ENCODE data around the gene EXOC6.
"Not testable (repeated sequence)": the region's sequence is repeated elsewhere in the genome, so short reads cannot be mapped to it uniquely, and the experiment has no call there.

EXOC6 gene

GRCh38 chr10:93083743-93084539, 235.6 kb downstream of the EXOC6 start:
- no peak for DNase-seq

DNA sequence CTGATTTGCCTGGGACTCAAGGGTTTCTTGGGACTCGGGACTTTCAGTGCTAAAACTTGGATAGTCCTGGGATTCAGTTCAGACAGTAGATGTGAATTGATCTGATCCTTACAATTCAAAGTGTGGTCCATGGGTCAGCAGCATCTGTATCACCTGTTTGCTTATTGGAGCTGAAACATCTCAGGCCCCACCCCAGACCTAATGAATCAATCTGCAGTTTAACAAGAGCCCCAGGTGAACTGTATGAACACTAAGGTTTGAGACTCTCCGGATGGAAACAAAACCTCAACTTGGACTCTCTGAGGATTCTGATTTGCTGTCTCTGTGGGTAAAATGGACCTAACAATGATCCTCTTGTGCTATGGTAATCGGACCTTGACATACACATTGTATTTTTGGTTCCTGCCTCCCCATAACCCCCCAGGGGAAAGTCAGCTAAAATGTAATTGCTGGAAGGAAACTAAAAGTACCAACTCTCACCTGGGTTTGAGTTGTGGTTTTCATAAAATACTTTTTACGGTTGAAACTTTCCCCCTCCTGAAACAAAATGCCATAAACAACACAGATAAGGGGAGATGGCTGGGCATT, 237.0 kb downstream of the EXOC6 start:
- no peak for DNase-seq

DNA sequence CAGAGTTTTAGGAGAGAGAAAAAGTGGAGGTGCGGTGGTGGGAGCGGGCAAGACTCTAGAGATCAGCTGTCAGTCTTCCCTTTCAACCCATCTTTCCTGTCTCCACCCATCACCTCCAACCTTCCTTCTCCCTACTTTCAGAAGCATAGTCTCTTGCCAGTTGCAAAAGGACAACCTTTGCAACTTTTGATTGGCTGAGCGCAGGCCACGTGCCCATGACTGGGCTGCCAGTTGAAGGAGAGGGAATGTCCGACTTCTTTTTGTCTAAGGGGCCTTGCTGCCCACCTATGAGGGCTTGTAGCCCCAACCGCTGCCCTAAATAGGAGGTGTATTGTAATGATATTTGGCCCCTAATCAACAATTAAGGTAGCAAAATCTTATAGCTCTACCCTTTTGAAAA, 238.0 kb downstream of the EXOC6 start:
- DNase-seq, result no peak

- no peak for DNase-seq
These were observed 239.5 kb downstream of the EXOC6 start for GRCh38 chr10:93087846-93088245.

DNA sequence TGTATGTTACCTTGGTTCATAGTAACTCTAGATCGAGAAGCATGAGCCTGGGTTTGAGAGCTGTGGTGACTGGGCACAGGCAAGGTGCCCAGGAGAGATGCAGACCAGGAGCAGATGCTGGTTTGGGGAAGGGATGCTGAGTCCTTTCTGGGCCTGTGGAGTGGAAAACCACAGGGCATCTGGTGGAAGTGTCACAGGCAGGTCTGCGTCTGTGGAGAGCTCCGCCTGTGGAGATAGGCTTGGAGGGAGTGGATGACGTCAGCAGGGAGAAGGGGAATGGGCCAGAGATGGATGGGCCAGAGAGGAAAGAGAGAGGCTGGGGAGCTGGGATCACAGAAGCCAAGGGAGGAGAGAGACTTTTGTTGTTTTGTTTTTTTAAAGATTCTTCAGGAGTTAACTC, 240.1 kb downstream of the EXOC6 start:
- DNase-seq, result no peak

DNA sequence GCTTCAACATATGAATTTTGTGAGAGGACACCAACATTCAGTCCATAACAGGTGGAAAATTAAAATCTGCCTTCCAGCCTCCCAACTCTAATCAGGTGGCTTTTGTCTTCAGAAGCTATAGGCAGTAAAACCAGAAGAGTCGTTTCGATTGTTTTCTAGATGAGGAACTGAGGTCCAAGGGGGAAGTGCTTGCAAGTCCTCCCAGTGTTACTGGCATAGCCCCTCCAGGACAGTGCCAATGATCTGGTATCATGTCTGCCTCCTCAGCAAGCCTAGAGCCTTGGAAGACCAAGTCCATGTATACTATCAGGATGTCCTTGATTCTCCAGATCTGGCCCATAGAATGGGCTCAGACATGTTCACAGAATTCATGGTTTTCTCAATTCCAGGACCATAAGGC, 242.3 kb downstream of the EXOC6 start:
- DNase-seq, result no peak

DNA sequence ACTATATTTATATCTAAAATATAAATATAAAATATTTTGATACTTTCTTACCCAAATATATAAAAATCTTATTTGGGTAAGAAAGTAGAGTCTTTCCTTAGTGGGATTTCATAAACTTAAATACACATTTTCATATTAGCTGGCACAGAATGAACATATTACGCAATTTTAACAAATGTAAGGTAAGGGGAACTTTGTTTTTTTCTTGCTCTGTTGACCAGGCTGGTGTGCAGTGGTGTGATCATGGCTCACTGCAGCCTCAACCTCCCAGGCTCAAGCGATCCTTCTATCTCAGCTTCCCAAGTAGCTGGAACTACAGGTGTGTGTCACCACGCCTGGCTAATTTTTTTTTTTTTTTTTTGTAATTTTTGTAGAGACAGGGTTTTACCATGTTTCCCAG, 243.6 kb downstream of the EXOC6 start:
- no peak for DNase-seq

DNA sequence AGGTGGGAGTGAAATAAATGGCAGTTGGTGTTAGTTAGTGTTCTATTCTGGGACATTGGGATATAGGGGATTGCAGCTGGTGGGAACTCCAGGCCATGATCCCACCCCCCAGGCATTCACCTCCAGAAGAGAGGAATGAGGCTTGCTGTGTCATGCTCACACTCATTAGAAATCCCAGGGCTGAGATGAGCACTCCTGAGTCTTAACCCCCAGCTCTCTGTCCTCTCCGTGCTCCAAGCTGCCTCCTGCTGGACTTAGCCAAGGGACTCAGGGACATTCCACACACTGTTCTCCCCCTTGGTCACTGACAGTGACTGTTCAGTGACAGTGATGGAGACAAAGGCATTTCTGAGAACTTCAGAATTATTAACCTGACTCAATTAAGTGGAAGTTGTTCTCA, 246.9 kb downstream of the EXOC6 start:
- no peak for DNase-seq

GRCh38 chr10:93096901-93097300, 248.6 kb downstream of the EXOC6 start:
- no peak for DNase-seq

DNA sequence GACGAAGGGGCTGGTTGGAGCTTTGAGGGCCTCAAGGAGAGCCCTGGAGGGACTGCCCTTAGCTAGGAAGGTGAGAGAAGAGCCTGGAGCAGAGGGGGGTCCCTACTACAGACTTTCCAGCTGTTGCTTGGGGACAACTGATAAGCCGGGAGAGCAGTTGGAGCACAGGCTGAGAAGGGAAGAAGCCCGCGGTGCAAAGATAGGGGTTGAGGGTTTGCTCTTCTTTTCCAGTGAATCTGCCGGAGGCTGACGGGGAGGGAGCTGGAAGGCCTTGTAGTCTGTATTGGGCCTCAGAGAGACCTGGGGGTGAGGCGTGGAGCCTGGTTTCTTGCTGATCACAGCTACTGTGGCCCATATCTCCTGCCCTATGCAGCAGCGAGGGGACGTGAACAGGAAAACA, 249.1 kb downstream of the EXOC6 start:
- DNase-seq, result no peak

GRCh38 chr10:93098816-93099215, 250.5 kb downstream of the EXOC6 start:
- no peak for DNase-seq

GRCh38 chr10:93099670-93100069, 251.3 kb downstream of the EXOC6 start:
- DNase-seq, result no peak

- not testable (repeated sequence) for DNase-seq
These were observed 252.8 kb downstream of the EXOC6 start for GRCh38 chr10:93101148-93101547.

DNA sequence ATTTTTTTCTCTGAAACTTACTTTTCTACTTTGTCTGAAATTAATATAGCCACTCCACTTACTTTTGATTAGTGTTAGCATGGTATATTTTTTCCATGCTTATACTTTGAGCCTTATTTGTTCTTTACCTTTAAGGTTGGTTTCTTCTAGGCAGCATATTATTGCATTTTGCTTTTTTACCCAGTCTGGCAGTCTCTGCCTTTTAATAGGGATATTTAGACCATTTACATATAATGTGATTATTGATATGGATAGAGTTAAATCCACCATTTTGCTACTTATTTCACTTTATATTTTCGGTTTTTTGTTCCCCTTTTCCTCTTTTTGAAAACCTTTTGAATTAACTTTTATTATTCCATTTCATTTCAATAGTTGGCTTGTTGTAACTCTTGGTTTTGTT, 255.6 kb downstream of the EXOC6 start:
- DNase-seq, result no peak

- DNase-seq, result no peak
These were observed 258.3 kb downstream of the EXOC6 start for GRCh38 chr10:93106631-93107072.
